ENCODE measurements around the gene IGDCC3.

The IGDCC3 gene

DNA sequence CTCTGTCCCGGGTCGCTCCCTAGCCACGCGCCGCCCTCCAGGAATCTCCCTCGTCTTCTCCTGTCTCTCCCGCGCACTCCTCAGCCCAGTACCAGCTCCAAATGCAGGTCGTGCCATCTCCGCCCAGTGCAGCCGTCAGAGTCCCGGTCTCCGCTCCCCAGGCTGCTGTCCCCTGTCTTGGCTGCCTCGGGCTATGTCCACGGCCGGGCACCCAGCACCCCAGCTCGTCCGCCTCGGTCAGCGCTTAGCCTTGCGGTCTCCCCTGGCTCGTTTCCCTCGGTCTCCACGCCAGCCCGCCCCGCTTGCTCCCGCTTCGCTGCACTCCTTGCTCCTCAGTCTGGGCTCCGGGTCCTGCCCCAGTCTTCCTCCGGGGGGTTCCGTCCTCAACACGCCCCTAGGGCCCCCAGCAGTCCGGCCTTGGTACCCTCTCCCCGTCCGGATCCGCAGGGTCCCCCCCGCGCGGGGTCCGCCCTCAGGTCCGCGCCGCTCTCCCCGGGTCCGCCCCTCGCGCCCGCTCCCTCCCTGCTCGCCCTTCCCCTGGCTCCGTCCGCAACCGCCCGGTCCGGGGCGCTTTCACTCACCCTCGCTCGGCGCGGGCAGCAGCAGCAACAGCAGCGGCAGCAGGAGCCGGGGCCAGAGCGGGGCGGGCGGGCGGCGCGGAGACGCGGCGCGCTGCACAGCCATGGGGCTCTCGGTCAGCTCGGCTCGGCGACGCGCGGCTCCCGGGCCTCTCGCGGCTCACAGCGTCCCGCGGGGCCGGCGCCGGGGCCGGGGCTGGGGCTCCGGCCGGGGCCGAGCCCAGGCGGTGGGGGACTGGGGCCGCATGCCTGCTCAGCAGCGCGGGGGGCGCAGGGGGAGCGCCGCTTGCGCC, 462 bp downstream of the IGDCC3 start:
- Histone ChIP-seq H3K27me3 (ENCODE audit: insufficient read depth, low read length, poor library complexity) (peaks cover 6% of the 10 kb centered on the region), H2AFZ (ENCODE audit: low read depth, low read length) (no peak overlapping the region), H3K9ac (ENCODE audit: low read depth, low read length) (no peak overlapping the region), H3K4me1 (ENCODE audit: insufficient read depth, low read length) (no peaks in the 10 kb centered on the region), H3K9me3 (ENCODE audit: insufficient read depth, low read length, severe bottlenecking) (no peaks in the 10 kb centered on the region), H3K79me2 (ENCODE audit: insufficient read depth, low read length) (no peaks in the 10 kb centered on the region), H3K4me2 (ENCODE audit: insufficient read depth, low read length) (no peak overlapping the region), H3K4me3 (ENCODE audit: low read depth in 1 of 2, low read length in 2 of 2) (no peak overlapping the region), H3K27ac (ENCODE audit: low read length) (no peak overlapping the region), H3K36me3 (ENCODE audit: insufficient read depth, low read length) (no peaks in the 10 kb centered on the region), H4K20me1 (ENCODE audit: insufficient read depth, low read length) (no peaks in the 10 kb centered on the region)
- TF ChIP-seq, protein P1, sequence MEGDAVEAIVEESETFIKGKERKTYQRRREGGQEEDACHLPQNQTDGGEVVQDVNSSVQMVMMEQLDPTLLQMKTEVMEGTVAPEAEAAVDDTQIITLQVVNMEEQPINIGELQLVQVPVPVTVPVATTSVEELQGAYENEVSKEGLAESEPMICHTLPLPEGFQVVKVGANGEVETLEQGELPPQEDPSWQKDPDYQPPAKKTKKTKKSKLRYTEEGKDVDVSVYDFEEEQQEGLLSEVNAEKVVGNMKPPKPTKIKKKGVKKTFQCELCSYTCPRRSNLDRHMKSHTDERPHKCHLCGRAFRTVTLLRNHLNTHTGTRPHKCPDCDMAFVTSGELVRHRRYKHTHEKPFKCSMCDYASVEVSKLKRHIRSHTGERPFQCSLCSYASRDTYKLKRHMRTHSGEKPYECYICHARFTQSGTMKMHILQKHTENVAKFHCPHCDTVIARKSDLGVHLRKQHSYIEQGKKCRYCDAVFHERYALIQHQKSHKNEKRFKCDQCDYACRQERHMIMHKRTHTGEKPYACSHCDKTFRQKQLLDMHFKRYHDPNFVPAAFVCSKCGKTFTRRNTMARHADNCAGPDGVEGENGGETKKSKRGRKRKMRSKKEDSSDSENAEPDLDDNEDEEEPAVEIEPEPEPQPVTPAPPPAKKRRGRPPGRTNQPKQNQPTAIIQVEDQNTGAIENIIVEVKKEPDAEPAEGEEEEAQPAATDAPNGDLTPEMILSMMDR (IDR thresholded peaks at IDR 0.05; ENCODE audit: borderline replicate concordance, extremely low read depth, low read length, poor library complexity, severe bottlenecking), result no peak
- no peak for TF ChIP-seq EZH2 (IDR thresholded peaks at IDR 0.05; ENCODE audit: borderline replicate concordance, low read depth, low read length, severe bottlenecking)
- DNase-seq (no peak), ATAC-seq (ENCODE audit: insufficient read depth, low read depth) (no peak)

DNA sequence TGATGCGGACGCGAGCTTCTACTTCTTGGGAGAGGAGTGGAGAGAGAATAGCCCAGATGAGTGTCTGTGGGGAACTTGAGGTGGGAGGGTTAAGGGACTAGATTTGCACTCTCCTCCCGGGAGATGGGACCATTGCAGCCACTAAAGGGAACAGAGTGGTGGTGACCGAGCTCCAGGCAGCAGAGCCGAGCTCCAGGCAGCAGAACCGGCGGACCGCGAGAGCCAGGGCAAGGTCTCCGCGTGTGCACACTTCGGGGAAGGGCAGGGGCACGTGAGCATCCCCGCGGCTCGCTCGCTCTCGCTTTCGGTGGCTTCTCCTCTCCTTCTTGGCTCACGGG, 1.1 kb downstream of the IGDCC3 start:
- Histone ChIP-seq H3K36me3 (ENCODE audit: insufficient read depth, low read length) (no peaks in the 10 kb centered on the region), H4K20me1 (ENCODE audit: insufficient read depth, low read length) (no peaks in the 10 kb centered on the region), H3K4me3 (ENCODE audit: low read depth in 1 of 2, low read length in 2 of 2) (no peak overlapping the region), H3K27ac (ENCODE audit: low read length) (no peak overlapping the region), H3K4me1 (ENCODE audit: insufficient read depth, low read length) (no peaks in the 10 kb centered on the region), H3K27me3 (ENCODE audit: insufficient read depth, low read length, poor library complexity) (peaks cover 6% of the 10 kb centered on the region), H3K9ac (ENCODE audit: low read depth, low read length) (no peak overlapping the region), H2AFZ (ENCODE audit: low read depth, low read length) (no peak overlapping the region), H3K9me3 (ENCODE audit: insufficient read depth, low read length, severe bottlenecking) (no peaks in the 10 kb centered on the region), H3K4me2 (ENCODE audit: insufficient read depth, low read length) (no peak overlapping the region), H3K79me2 (ENCODE audit: insufficient read depth, low read length) (no peaks in the 10 kb centered on the region)
- ATAC-seq (ENCODE audit: insufficient read depth, low read depth) (no peak), DNase-seq (no peak)
- TF ChIP-seq EZH2 (IDR thresholded peaks at IDR 0.05; ENCODE audit: borderline replicate concordance, low read depth, low read length, severe bottlenecking), result no peak
- TF ChIP-seq, protein P1 (IDR thresholded peaks at IDR 0.05; ENCODE audit: borderline replicate concordance, extremely low read depth, low read length, poor library complexity, severe bottlenecking), result no peak

DNA sequence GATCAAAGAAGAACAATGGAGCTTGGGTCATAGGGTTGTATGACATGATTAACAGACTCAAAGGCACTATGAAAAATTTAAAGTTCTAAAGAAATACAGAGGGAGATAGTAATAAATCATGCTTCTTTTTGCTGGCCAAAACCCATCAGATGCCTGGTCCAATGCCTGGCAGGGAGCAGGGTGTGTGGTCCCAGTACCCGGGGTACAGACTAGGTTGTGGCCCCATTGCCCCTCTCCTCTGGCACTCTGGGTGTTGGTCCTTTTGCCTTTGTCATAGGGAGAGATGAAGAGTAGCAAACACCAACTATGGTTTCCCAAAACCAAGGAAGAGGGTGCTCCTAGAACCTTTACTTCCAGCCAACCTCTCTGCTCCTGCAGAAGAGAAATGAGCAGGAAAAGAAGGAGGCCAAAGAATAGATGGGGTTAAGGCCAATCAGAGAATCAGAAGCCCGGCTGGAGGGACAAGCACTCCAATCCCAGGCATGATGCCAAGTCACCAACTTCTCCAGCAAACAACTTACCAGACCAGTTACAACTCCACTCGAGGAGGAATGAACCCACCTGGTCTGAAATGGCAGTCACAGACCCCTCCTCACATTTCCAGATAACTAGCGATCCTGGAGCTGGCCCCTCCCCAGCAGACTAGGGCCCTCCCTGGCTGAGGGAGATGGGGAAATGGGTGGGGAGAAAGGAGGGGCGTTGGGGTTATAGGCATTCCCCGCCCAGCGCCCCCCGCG, 1.8 kb downstream of the IGDCC3 start:
- no peaks in the 10 kb centered on the region for H3K4me1 ChIP-seq (ENCODE audit: insufficient read depth, low read length)
- H4K20me1 ChIP-seq (ENCODE audit: insufficient read depth, low read length), result no peaks in the 10 kb centered on the region
- TF ChIP-seq EZH2 (IDR thresholded peaks at IDR 0.05; ENCODE audit: borderline replicate concordance, low read depth, low read length, severe bottlenecking), result no peak
- TF ChIP-seq, protein P1 (IDR thresholded peaks at IDR 0.05; ENCODE audit: borderline replicate concordance, extremely low read depth, low read length, poor library complexity, severe bottlenecking), result no peak
- H3K4me2 ChIP-seq (ENCODE audit: insufficient read depth, low read length), result no peak overlapping the region
- no peaks in the 10 kb centered on the region for H3K79me2 ChIP-seq (ENCODE audit: insufficient read depth, low read length)
- DNase-seq, result no peak
- no peaks in the 10 kb centered on the region for H3K9me3 ChIP-seq (ENCODE audit: insufficient read depth, low read length, severe bottlenecking)
- no peak overlapping the region for H3K4me3 ChIP-seq (ENCODE audit: low read depth in 1 of 2, low read length in 2 of 2)
- no peak overlapping the region for H2AFZ ChIP-seq (ENCODE audit: low read depth, low read length)
- no peaks in the 10 kb centered on the region for H3K36me3 ChIP-seq (ENCODE audit: insufficient read depth, low read length)
- no peak overlapping the region for H3K27ac ChIP-seq (ENCODE audit: low read length)
- H3K9ac ChIP-seq (ENCODE audit: low read depth, low read length), result no peak overlapping the region
- ATAC-seq (ENCODE audit: insufficient read depth, low read depth), result no peak
- H3K27me3 ChIP-seq (ENCODE audit: insufficient read depth, low read length, poor library complexity), result peaks cover 6% of the 10 kb centered on the region
